ENCODE results near the gene ZBTB22. TPM values are rescaled to one million over a fixed set of nuclear protein-coding genes. Genes with fewer than 3 reads are reported as not detected.
A peak's percentile ranks its signal among the peaks of the same experiment; 100 is the strongest.
"Not testable (repeated sequence)": the region's sequence is repeated elsewhere in the genome, so short reads cannot be mapped to it uniquely, and the experiment has no call there.

Gene ZBTB22
- total and polyA plus RNA-seq, 9 donors = 13.7 to 38.0 (median 26.1) TPM

DNA sequence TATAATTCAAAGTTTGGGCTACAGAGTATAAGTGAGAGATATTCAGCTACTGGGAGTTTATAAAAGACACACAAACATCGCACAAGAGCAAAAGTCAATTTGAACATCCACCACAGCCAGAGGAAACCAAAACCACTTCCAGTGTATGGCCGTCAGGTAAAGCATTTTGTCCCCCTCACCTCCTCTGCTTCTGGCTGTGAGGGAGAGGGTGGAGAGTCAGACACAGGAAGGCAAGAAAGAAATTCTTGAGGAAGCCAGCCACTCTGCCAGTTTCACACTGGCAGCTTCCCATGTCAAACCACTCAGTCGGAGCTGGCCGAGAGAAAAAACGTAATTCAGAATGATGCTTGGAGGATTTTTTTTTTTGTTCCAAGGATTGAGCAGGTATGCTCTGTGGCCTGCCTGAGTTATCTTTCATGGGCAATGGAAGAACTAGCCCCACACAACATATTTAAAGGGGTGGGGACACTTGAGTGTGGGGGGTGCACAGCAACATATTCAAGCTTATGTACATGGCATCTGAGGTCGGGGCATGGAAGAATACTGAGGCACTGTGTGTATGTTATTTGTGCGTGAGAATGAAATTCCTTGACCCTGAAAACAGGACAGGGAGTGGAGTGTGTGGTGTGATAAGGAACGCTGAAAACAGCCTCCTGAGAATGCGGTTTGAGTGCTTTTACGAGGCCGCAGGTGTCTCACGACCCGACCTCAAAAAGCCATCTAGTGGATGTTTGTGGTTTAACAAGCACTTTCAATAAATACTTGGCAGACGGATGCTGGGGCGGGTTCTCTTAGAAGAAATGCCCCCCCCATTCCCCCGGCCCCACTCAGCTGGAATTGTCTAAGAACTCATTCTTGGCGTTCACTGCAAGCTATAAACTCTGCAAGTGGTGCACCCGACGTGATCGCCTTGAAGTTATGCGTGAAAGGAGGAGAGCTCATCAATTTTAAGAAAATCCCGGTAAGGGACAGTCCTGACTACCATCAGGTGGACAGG lies 27.5 kb upstream of the ZBTB22 start:
- no peak overlapping the region for H3K4me3 ChIP-seq
- intact Hi-C loops (cut with DNase I) = no loop called here
- peak; percentile 54 to 76 (median 63) for DNase-seq
- H3K9me3 ChIP-seq = no peaks in the 10 kb centered on the region
- WGBS, 3 donors = 13 to 16% (median 14%) methylated on average over 22 of the region's 22 CpGs
- H3K4me1 ChIP-seq (ENCODE audit: insufficient read depth) = no peaks in the 10 kb centered on the region
- TF ChIP-seq POLR2A (IDR thresholded peaks at IDR 0.05) = no peak
- TF ChIP-seq, protein P1, sequence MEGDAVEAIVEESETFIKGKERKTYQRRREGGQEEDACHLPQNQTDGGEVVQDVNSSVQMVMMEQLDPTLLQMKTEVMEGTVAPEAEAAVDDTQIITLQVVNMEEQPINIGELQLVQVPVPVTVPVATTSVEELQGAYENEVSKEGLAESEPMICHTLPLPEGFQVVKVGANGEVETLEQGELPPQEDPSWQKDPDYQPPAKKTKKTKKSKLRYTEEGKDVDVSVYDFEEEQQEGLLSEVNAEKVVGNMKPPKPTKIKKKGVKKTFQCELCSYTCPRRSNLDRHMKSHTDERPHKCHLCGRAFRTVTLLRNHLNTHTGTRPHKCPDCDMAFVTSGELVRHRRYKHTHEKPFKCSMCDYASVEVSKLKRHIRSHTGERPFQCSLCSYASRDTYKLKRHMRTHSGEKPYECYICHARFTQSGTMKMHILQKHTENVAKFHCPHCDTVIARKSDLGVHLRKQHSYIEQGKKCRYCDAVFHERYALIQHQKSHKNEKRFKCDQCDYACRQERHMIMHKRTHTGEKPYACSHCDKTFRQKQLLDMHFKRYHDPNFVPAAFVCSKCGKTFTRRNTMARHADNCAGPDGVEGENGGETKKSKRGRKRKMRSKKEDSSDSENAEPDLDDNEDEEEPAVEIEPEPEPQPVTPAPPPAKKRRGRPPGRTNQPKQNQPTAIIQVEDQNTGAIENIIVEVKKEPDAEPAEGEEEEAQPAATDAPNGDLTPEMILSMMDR (IDR thresholded peaks at IDR 0.05) = peak; percentile 49 to 71 (median 57)
- H3K36me3 ChIP-seq = no peaks in the 10 kb centered on the region
- no peak overlapping the region for H3K27ac ChIP-seq
- no peaks in the 10 kb centered on the region for H3K27me3 ChIP-seq

DNA sequence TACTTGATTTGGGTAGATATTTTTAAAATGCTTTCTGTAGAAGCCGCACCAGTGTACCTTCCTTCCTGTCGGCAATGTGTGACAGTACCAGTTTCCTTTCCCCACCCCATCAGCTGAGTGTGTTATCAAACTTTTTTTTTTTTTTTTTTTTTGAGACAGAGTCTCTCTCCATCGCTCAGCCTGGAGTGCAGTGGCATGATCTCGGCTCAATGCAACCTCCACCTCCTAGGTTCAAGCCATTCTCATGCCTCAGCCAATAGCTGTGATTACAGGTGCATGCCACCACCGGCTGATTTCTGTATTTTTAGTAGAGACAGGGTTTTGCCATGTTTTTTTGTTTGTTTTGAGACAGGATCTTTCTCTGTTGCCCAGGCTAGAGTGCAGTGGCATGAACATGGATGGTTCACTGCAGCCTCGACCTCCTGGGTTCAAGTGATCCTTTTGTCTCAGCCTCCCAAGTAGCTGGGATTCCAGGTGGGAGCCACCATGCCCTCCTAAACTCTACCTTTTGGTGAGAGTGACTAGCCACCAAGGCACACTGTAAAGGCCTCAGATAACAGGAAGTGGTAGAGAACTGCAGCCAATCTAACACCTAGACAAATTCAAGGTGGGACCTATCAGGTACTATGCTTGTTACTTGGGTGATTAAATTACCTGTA lies 26.5 kb upstream of the ZBTB22 start:
- H3K27ac ChIP-seq = no peak overlapping the region
- TF ChIP-seq POLR2A (IDR thresholded peaks at IDR 0.05) = no peak
- TF ChIP-seq EP300 (IDR thresholded peaks at IDR 0.05) = no peak
- TF ChIP-seq, protein P1 (IDR thresholded peaks at IDR 0.05) = no peak
- no peak overlapping the region for H3K4me3 ChIP-seq
- no peaks in the 10 kb centered on the region for H3K9me3 ChIP-seq
- WGBS, 3 donors = 84 to 88% (median 87%) methylated on average over 6 of the region's 6 CpGs
- H3K27me3 ChIP-seq = no peaks in the 10 kb centered on the region
- intact Hi-C loops (cut with DNase I) = no loop called here
- H3K4me1 ChIP-seq (ENCODE audit: insufficient read depth) = no peaks in the 10 kb centered on the region
- H3K36me3 ChIP-seq = no peaks in the 10 kb centered on the region
- DNase-seq = no peak

DNA sequence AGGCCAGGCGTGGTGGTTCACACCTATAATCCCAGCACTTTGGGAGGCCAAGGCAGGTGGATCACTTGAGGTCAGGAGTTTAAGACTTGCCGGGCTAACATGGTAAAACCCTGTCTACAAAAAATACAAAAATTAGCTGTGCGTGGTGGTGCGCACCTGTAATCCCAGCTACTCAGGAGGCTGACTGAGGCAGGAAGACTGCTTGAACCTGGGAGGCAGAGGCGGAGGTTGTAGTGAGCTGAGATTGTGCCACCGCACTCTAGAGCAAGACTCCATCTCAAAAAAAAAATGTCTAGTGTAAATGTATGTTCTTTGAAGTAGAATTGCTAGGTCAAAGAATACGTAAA lies 26.0 kb upstream of the ZBTB22 start:
- H3K36me3 ChIP-seq; H3K4me1 ChIP-seq (ENCODE audit: insufficient read depth); intact Hi-C loops (cut with DNase I); DNase-seq; H3K9me3 ChIP-seq; H3K4me3 ChIP-seq; H3K27me3 ChIP-seq; H3K27ac ChIP-seq: not testable (repeated sequence)
- 94 to 97% (median 97%) methylated on average over 7 of the region's 7 CpGs for WGBS, 3 donors

DNA sequence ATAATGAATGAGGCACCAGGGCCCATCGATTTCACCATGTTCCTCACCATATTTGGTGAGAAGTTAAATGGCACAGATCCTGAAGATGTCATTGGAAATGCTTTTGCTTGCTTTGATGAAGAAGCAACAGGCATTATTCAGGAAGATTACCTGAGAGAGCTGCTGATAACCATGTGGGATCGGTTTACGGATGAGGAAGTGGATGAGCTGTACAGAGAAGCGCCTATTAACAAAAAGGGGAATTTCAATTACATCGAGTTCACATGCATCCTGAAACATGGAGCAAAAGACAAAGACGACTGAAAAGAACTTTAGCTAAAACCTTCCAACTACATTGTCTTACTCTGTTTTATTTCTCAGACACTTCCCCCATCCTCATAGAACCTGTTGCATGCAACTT lies 21.6 kb upstream of the ZBTB22 start:
- no peak for TF ChIP-seq POLR2A (IDR thresholded peaks at IDR 0.05)
- TF ChIP-seq, protein P1 (IDR thresholded peaks at IDR 0.05) = no peak
- no peak for TF ChIP-seq EP300 (IDR thresholded peaks at IDR 0.05)
- Histone ChIP-seq H3K9me3 (no peaks in the 10 kb centered on the region), H3K36me3 (no peaks in the 10 kb centered on the region), H3K4me1 (ENCODE audit: insufficient read depth) (no peaks in the 10 kb centered on the region), H3K27me3 (no peaks in the 10 kb centered on the region), H3K4me3 (no peak overlapping the region), H3K27ac (no peak overlapping the region)
- WGBS, 3 donors = 86 to 89% (median 88%) methylated on average over 6 of the region's 6 CpGs
- DNase-seq = no peak
- intact Hi-C loops (cut with DNase I) = no loop called here

DNA sequence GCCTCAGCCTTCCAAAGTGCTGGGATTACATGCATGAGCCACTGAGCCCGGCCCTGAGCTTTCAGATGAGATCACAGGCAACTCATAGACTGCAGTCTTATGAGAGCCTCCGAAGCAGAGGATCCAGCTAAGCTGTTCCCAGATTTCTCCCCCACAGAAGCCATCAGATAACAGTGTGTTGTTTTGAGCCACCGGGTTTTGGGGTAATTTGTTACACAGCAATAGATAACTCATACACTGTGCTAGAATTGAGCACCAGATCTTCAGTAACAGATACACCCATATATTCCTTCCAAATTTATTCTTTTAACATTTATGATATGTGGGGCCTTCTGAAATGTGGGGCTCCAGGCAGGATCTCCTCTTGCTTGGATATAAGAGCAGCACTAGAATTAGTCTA lies 19.0 kb upstream of the ZBTB22 start:
- Histone ChIP-seq H3K27me3 (no peaks in the 10 kb centered on the region), H3K4me1 (ENCODE audit: insufficient read depth) (no peaks in the 10 kb centered on the region), H3K36me3 (no peaks in the 10 kb centered on the region), H3K9me3 (no peaks in the 10 kb centered on the region), H3K4me3 (no peak overlapping the region), H3K27ac (no peak overlapping the region)
- intact Hi-C loops (cut with DNase I) = no loop called here
- TF ChIP-seq POLR2A (IDR thresholded peaks at IDR 0.05) = no peak
- TF ChIP-seq, protein P1 (IDR thresholded peaks at IDR 0.05) = no peak
- TF ChIP-seq EP300 (IDR thresholded peaks at IDR 0.05) = no peak
- no peak for DNase-seq
- 66 to 88% (median 78%) methylated on average over 3 of the region's 3 CpGs for WGBS, 3 donors
